Measurements from ENCODE around the gene CNTRL.

The CNTRL gene

DNA sequence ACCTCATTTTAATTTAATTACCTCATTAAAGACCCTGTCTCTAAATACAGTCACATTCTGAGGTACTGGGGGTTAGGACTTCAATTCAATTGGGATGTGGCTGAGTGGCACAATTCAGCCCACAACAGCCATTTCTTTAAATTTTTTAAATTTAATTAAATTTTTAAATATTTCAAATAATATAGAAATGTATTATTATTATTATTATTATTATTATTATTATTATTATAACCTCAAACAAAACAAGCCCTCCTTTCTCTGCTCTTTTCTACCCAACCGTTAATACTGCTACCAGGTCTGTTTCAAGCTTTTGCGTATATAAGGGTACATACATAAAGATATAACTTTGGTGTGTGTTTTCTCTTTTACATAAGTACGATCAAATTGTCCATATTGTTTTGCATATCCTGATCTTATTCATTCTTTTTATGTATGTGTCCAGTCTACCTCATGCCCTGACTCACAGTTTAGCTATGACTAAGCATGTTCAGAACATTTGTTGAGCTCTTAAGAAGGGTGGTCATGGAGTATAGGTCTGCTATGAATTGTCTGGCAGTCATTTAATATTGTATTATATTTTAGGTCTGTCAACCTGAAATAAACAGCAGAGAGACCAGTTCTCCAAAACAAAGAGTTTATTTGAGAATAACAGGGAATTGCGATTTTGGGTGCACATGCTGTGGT is 143.0 kb downstream of the CNTRL start:
- Histone ChIP-seq H3K4me1 (ENCODE audit: control insufficient read depth, insufficient read depth, low read length) (peaks cover 10% of the 10 kb centered on the region), H3K27me3 (ENCODE audit: control insufficient read depth, insufficient read depth, low read length) (no peaks in the 10 kb centered on the region), H3K36me3 (ENCODE audit: control insufficient read depth, insufficient read depth, low read length) (no peaks in the 10 kb centered on the region), H3K9me3 (ENCODE audit: control insufficient read depth, low read length) (no peaks in the 10 kb centered on the region), H3K9ac (ENCODE audit: low read length) (no peak overlapping the region), H3K4me3 (ENCODE audit: low read length) (no peak overlapping the region)

DNA sequence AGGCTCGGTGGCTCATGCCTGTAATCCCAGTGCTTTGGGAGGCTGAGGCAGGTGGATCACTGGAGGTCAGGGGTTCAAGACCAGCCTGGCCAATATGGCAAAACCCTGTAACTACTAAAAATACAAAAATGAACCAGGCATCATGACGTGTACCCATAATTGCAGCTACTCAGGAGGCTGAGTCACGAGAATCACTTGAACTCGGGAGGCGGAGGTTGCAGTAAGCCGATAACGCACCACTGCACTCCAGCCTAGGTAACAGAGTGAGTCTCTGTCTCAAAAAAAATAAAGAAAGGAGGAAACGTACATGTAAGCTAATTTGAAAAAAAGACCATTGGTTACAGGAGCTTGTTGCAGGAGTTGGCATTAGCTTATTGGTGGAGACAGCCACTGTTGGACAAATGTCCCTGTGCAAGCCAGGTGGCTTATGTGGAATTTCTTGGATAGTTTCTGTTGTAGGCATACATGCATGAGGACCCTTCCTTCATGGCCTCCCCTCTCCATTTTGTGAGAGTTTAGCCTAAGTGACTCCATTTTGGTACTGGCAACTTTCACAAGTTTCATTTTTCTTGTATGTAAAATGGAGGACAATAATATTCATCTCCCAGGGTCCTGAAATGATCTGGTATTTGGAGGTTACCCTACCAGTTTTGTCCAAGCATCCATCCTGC is 143.7 kb downstream of the CNTRL start:
- H3K4me1 ChIP-seq (ENCODE audit: control insufficient read depth, insufficient read depth, low read length) = peaks cover 3% of the 10 kb centered on the region
- H3K27me3 ChIP-seq (ENCODE audit: control insufficient read depth, insufficient read depth, low read length) = no peaks in the 10 kb centered on the region
- no peak overlapping the region for H3K9ac ChIP-seq (ENCODE audit: low read length)
- H3K36me3 ChIP-seq (ENCODE audit: control insufficient read depth, insufficient read depth, low read length) = no peaks in the 10 kb centered on the region
- no peak overlapping the region for H3K4me3 ChIP-seq (ENCODE audit: low read length)
- no peaks in the 10 kb centered on the region for H3K9me3 ChIP-seq (ENCODE audit: control insufficient read depth, low read length)

DNA sequence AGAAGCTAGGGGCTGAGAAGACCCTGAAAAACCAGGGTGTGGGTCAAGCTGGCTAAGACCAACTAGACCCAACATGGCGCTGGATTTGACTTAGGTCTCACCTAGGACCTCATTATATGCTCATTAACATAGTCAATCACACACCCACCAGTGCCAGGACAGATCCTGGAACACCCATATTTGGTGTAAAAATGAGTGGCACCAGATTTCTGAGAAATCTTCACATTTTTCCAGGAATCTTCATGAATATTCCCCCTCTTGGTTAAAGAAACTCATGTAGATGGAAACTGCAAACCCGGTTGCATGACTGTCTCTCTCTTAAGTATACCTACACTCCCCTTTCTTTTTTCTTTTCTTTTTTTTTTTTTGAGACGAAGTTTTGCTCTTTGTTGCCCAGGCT is 144.8 kb downstream of the CNTRL start:
- Histone ChIP-seq H3K36me3 (ENCODE audit: control insufficient read depth, insufficient read depth, low read length) (no peaks in the 10 kb centered on the region), H3K9ac (ENCODE audit: low read length) (no peak overlapping the region), H3K27me3 (ENCODE audit: control insufficient read depth, insufficient read depth, low read length) (no peaks in the 10 kb centered on the region), H3K4me1 (ENCODE audit: control insufficient read depth, insufficient read depth, low read length) (no peaks in the 10 kb centered on the region), H3K4me3 (ENCODE audit: low read length) (no peak overlapping the region), H3K9me3 (ENCODE audit: control insufficient read depth, low read length) (no peaks in the 10 kb centered on the region)

DNA sequence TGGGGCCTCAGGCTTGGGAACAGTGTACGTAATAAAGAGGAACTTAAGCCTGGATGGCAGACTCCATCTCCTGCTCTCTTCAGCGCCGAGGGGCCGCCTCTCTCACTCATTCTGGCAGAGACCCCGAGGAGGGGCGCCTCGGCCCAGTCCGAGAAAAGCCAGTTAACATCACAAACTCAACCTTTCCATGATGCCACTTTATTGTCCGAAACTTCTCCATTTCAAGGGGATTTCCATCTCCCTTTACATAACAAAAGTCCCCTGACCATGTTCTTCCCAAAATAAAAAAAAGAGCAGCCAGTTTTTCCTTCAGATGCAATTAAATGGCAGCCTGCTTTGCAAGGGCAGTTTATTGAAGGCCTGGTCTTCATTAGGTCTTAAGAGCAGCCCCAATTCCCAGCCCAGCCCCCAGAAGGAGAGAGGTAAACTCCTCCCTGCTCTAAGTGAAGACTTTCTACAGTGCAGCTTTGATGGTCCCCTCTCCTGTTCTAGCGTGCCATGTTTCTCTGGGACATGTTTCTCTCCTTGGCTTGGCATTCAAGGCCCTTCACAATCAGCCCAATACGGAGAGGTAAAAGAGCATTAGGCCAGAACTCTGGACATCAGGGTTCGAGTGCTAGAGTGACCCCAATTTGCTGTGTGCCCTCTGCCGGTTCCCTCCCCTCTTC is 146.4 kb downstream of the CNTRL start:
- Histone ChIP-seq H3K27me3 (ENCODE audit: control insufficient read depth, insufficient read depth, low read length) (no peaks in the 10 kb centered on the region), H3K4me1 (ENCODE audit: control insufficient read depth, insufficient read depth, low read length) (no peaks in the 10 kb centered on the region), H3K4me3 (ENCODE audit: low read length) (no peak overlapping the region), H3K36me3 (ENCODE audit: control insufficient read depth, insufficient read depth, low read length) (no peaks in the 10 kb centered on the region), H3K9ac (ENCODE audit: low read length) (no peak overlapping the region), H3K9me3 (ENCODE audit: control insufficient read depth, low read length) (no peaks in the 10 kb centered on the region)

DNA sequence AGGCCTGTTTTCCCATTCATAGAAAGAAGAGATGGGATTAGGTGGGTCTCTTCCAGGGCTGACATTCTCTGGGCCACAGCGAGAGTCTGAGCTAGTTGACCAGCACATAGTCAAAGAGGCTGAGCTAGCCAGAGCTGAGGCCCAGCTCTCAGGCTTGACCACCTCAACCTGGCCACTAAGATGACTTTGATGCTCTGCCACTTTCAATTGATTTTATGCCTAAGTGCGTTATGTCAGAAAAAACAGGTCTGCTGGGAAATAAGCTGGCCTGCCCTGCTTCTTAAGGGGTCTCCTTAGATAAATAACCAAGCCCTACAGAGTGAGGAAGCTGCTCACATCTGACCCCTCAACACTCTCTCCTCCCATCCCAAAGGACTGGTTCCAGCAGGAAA is 146.9 kb downstream of the CNTRL start:
- Histone ChIP-seq H3K9me3 (ENCODE audit: control insufficient read depth, low read length) (no peaks in the 10 kb centered on the region), H3K36me3 (ENCODE audit: control insufficient read depth, insufficient read depth, low read length) (no peaks in the 10 kb centered on the region), H3K27me3 (ENCODE audit: control insufficient read depth, insufficient read depth, low read length) (no peaks in the 10 kb centered on the region), H3K9ac (ENCODE audit: low read length) (no peak overlapping the region), H3K4me1 (ENCODE audit: control insufficient read depth, insufficient read depth, low read length) (no peaks in the 10 kb centered on the region), H3K4me3 (ENCODE audit: low read length) (no peak overlapping the region)

DNA sequence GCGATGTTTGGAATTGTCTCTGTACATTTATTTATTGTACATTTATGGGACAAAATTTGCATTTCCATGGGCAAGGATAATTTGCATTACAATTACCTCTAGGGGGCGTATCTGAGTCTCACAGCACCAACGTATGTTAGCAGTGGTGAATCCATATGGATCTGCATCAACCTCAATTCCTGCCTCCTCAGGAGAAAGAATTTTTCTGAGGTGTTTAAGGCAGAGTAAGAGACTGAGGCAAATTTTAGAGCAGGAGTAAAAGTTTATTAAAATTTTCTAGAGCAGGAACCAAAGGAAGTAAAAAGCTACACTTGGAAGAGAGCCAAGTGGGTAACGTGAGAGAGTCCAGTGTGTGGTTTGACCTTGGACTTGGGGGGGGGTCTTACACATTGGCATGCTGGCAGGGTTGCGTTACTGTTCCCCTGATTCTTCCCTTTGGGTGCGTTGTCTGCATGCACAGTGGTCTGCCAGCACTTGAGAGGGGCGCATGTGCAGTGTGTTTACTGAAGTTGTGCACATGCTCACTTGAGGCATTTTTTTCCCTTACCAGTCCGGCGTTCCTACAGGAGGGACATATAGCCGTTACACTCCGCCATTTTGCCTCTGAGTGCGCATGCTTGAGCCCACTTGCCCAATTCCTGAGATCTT is 147.9 kb downstream of the CNTRL start:
- no peaks in the 10 kb centered on the region for H3K36me3 ChIP-seq (ENCODE audit: control insufficient read depth, insufficient read depth, low read length)
- H3K9ac ChIP-seq (ENCODE audit: low read length) = no peak overlapping the region
- no peaks in the 10 kb centered on the region for H3K9me3 ChIP-seq (ENCODE audit: control insufficient read depth, low read length)
- H3K4me3 ChIP-seq (ENCODE audit: low read length) = no peak overlapping the region
- peaks cover 2% of the 10 kb centered on the region for H3K4me1 ChIP-seq (ENCODE audit: control insufficient read depth, insufficient read depth, low read length)
- H3K27me3 ChIP-seq (ENCODE audit: control insufficient read depth, insufficient read depth, low read length) = no peaks in the 10 kb centered on the region

DNA sequence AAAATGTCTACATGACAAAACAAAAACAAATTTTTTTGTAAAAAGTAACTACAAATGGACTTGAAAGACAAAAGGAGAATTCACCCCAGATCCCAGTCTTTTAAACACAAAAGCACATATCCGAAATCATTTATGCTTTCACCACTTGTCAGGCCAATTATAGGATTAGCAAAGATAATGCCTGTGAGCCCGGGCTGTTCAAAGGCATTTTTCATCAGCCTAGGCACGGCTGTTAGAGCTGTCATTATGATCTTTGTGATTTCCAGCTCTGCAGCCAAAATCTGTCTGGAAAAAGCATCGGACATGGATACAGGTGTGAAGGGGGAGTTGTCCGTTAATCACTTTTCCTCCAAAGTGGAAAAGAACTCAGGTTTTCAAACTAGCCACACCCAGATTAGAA is 150.5 kb downstream of the CNTRL start:
- H3K4me3 ChIP-seq (ENCODE audit: low read length) = no peak overlapping the region
- peaks cover 6% of the 10 kb centered on the region for H3K4me1 ChIP-seq (ENCODE audit: control insufficient read depth, insufficient read depth, low read length)
- H3K27me3 ChIP-seq (ENCODE audit: control insufficient read depth, insufficient read depth, low read length) = no peaks in the 10 kb centered on the region
- H3K9ac ChIP-seq (ENCODE audit: low read length) = no peak overlapping the region
- H3K9me3 ChIP-seq (ENCODE audit: control insufficient read depth, low read length) = no peaks in the 10 kb centered on the region
- no peaks in the 10 kb centered on the region for H3K36me3 ChIP-seq (ENCODE audit: control insufficient read depth, insufficient read depth, low read length)

DNA sequence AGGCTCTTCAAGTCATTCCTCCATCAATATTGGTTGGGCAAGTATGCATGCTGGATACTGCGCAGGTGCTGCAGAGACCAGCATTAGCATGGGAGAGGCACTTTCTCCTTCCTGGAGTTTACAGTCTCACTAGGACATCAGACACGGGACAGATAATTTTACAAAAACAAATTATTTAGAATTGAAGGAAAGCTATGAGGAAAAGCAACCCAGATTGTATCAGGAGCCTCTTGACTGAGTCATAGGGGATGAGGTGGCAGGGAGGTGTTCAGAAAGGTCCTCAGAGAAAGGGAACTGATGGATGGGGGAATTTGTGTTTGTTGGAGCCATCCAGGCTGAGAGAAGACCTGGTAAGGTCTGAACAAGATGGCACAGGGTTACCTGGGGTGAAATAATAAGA is 151.4 kb downstream of the CNTRL start:
- H3K9me3 ChIP-seq (ENCODE audit: control insufficient read depth, low read length) = no peaks in the 10 kb centered on the region
- no peak overlapping the region for H3K9ac ChIP-seq (ENCODE audit: low read length)
- H3K27me3 ChIP-seq (ENCODE audit: control insufficient read depth, insufficient read depth, low read length) = no peaks in the 10 kb centered on the region
- peaks cover 6% of the 10 kb centered on the region for H3K4me1 ChIP-seq (ENCODE audit: control insufficient read depth, insufficient read depth, low read length)
- H3K4me3 ChIP-seq (ENCODE audit: low read length) = no peak overlapping the region
- H3K36me3 ChIP-seq (ENCODE audit: control insufficient read depth, insufficient read depth, low read length) = no peaks in the 10 kb centered on the region

Measured in mucosa of stomach (tissue), 1 donor.